SKM-1 treated with dmso at 0.1 percent for 144 hours (cell line): ENCODE data around the gene RBM47.

ENCODE experiments used
- DNase-seq: peaks from one replicate; lab custom pipeline; 2025; ENCODE audit not compliant: unreplicated experiment; lab: John Stamatoyannopoulos, UW

RBM47 gene

DNA sequence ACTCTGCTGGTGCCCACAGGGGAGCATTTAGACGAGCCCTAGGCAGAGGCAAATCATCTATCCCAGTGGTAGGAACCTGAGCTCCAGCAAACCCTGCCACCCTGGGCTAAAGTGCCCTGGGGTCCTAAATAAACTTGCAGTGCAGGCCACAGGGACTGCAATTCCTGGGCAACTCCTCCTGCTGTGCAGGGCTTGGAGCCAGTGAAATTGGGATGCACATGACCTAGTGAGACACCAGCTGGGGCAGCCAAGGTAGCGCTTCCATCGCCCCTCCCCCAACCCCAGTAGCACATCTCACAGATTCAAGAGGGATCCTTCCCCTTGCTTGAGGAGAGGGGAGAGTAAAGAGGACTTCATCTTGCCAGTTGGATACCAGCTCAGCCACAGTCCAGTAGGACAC lies 250.4 kb downstream of the RBM47 start:
- no peak for DNase-seq

DNA sequence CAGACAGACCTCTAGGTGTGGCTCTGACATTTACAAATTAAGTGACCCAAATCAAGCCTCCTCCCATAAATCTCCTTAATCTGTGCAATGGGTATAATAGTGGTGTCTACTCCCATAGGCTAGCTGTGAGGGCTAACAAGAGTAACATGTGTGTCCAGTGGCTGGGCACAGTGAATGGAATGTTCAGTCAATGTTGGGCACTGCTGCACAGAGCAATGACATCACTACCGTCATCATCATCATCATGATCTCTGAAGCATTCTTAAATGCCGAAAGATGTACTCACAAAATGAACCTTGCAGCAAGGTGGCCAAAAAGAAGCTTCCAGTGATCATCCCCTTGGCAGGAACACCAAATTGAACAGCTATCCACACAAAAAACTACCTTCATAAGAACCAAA lies 251.0 kb downstream of the RBM47 start:
- no peak for DNase-seq

DNA sequence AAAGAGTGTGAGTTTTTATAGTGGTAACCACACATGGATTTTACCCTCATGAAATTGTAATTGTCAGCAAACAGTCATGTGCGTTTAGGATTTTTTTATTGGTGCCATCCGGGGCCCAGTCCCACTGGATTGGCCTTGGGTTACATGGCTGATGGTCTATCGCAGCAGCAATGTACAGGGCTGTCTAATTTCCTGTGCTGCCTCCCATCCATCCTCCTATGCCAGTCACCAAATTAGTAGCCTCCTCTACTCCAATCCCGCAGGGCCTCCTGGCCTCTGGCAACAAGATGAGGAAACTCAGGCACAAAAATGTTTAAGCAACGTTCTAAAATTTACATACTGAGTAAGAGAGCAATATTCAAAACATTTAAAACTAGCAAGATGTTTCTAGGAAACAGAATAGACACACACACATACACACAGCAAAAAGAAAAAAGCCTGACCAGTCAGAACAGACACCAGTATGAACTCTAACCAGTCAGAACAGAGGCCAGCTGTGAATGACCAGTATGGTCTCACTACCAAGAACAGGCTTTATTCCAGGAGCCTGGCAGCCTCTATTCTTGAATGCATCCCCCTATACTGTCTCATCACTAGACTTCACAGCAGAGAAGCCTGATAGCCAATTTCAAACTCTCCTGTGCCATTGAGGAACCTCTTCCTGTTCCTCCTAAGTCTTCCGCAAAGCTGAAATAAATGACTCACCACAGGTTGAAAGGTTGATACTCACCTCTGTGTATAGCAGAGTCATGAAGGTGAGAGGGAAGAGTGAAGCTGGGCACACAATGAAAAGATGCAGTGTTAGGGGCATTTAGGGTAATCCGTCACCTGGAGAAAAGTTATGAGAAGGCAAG lies 251.9 kb downstream of the RBM47 start:
- DNase-seq, result no peak

DNA sequence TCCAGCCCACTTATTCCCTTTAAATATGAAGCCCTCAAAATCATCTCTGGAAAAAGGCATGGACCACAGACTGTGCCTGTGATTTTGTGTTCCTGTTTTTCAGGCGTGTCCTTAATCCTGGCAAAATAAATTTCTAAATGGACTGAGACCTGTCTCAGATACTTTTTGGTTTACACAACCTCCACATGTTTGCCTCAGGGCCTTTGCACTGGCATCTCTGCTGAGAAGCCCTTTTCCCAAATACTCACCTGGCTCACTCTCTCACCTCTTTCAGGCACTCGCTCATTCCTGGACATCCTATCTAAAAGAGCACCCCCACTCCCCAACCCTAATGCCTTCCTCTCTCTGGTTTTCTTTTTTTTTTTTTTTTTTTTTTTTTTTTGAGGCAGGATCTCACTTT lies 254.0 kb downstream of the RBM47 start:
- no peak for DNase-seq

DNA sequence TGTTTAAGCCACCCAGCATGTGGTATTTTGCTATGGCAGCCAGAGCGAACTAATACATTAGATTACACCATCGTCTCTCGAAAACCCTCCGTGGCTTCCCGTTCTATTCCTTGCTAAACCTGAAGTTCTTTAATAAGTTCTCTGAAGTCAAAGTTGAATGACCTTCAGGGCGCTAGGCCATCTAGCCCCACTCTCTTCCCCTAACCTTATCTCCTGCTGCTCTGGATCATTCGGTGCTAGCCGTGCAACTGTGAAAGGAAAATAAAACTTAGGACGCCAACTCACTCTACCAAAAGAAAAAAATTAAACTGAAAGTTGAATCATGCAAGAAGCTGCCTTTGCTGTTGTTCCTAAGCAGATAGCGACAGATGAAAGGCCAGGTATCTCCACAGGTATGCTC lies 254.6 kb downstream of the RBM47 start:
- DNase-seq, result no peak

DNA sequence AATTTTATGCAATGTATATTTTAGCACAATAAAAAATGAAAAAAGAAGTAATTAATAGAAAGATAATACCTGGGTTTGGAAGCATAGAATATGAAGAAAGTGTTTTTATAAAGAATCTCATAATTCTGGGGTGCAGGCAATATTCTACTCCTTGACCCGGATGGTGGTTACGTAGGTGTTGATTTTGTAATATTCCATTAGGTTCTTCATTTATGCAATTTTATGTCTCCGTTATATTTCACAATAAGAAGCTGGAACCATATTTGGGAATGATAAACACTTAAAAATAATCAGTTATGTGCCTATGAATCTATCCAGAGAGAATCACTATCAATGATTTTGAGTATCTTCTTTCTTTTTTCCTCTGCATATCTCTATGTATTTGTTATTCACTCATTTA lies 256.0 kb downstream of the RBM47 start:
- no peak for DNase-seq
